GDM1 (cell line): Measurements from ENCODE around the gene AHCYL2.
A peak's percentile ranks its signal among the peaks of the same experiment; 100 is the strongest.
"Not testable (repeated sequence)": the region's sequence is repeated elsewhere in the genome, so short reads cannot be mapped to it uniquely, and the experiment has no call there.

Source experiments
- DNase-seq: peaks from one replicate; lab custom pipeline; 2025; lab: John Stamatoyannopoulos, UW

AHCYL2 gene

DNA sequence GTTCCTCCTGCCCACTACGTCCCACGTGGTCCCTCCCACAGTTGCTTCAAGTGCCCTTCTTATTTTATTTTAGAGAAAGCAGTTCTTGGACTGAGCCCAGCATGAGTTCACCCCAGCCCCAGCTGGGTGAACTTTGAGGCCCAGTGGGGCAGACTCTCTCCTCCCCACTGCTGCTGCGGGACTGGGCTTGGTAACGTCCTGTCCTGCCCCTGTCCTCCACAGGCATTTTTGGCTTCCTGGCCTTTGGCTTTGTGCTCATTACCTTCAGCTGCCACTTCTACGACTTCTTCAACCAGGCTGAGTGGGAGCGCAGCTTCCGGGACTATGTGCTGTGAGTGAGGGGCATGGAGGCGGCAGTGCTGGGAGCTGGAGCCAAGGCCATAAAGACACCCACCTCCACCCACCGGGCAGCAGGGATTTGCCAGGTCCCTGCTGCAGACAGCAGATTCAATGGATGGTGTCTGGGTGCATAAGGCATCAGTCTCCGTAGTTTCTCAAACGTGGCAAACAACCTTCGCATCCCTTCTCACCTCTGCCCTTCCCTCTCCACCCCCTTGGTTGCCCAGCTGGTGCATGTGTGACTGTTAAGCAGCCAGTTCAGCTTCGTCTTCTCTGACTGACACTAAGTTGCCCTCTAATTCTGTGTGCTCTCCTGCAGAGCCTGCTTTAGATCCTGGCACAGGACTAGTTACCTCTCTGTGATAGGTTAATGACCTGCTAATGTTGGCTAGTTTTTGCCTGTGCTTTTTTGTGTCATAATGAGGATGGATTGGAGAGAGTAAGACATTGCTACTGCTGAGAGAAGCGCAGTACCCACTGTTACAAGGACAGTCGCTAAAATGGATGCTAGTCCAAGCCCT is 15.5 kb upstream of the AHCYL2 start:
- DNase-seq = no peak

DNA sequence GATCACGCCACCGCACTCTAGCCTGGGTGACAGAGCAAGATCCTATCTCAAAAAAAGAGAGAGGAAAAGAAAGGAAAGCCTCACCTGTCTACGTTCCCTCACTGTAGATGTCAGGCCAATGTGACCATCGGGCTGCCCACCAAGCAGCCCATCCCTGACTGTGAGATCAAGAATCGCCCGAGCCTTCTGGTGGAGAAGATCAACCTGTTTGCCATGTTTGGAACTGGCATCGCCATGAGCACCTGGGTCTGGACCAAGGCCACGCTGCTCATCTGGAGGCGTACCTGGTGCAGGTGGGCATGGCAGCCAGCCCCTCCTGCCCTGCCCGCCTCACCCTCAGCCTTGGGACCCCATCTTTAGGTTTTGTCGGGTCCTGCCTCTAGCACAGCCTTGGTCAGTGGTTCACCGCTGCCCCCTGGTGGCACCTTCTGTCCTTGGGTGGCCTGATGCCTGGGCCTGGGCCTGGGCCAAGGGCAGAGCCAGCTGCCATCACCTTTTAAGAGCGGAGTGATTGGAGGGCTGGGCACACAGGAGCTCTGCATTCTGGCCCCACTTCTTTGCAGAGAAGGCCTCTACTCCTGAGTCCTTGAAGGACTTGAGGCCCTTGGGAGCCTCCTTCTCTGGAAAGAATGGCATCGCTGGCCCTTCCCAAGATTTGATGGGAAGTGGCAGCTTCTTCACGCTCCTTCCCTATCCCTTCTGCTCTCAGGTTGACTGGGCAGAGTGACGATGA is 14.4 kb upstream of the AHCYL2 start:
- DNase-seq = peak; percentile 57

DNA sequence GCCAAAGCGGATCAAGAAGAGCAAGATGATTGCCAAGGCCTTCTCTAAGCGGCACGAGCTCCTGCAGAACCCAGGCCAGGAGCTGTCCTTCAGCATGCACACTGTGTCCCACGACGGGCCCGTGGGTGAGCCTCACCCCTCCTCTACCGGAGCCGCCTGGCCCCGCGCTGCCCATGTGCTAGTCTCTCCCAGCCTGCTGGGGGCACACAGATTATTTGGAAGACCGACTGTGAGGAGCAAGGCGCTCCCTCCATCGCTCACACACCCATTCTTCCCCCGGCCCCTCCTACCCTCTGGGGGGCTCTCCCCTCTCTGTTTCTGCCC is 13.9 kb upstream of the AHCYL2 start:
- DNase-seq = no peak

DNA sequence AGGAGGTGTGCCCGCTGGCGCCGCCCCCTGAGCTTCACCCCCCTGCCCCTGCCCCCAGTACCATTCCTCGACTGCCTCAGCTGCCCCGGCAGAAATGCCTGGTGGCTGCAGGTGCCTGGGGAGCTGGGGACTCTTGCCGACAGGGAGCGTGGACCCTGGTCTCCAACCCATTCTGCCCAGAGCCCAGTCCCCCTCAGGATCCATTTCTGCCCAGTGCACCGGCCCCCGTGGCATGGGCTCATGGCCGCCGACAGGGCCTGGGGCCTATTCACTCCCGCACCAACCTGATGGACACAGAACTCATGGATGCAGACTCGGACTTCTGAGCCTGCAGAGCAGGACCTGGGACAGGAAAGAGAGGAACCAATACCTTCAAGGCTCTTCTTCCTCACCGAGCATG is 12.7 kb upstream of the AHCYL2 start:
- no peak for DNase-seq

DNA sequence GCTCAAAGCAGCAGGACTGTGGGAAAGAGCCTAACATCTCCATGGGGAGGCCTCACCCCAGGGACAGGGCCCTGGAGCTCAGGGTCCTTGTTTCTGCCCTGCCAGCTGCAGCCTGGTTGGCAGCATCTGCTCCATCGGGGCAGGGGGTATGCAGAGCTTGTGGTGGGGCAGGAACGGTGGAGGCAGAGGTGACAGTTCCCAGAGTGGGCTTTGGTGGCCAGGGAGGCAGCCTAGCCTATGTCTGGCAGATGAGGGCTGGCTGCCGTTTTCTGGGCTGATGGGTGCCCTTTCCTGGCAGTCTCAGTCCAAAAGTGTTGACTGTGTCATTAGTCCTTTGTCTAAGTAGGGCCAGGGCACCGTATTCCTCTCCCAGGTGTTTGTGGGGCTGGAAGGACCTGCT is 12.2 kb upstream of the AHCYL2 start:
- DNase-seq = no peak

DNA sequence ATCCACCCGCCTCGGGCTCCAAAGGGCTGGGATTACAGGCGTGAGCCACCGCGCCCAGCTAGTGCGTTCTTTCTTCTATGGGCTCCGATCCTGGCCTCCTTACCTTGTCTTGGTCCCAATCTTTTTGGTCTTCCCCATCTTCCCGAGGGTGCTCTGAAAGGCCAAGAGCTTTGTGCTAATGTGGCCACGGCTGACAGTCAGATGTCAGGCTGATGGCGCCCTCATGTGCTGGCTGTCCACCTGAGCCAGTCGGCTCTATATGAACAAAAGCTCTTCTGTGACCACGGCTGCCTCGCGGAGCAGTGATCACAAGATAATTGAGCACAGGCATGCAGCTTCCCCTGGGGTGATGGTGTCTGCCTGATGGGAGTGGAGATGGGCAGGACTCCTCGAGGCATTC is 11.0 kb upstream of the AHCYL2 start:
- peak; percentile 8 for DNase-seq

DNA sequence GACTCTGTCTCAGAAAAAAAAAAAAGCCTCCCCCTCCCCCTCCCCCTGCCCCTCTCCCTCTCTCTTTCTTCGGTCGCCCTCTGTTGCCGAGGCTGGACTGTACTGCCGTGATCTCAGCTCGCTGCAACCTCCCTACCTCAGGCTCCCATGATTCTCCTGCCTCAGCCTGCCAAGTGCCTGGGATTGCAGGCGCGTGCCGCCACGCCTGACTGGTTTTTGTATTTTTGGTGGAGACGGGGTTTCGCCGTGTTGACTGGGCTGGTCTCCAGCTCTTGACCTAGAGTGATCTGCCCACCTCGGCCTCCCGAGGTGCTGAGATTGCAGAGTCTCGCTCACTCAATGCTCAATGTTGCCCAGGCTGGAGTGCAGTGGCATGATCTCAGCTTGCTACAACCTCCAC is 9.1 kb upstream of the AHCYL2 start:
- not testable (repeated sequence) for DNase-seq

DNA sequence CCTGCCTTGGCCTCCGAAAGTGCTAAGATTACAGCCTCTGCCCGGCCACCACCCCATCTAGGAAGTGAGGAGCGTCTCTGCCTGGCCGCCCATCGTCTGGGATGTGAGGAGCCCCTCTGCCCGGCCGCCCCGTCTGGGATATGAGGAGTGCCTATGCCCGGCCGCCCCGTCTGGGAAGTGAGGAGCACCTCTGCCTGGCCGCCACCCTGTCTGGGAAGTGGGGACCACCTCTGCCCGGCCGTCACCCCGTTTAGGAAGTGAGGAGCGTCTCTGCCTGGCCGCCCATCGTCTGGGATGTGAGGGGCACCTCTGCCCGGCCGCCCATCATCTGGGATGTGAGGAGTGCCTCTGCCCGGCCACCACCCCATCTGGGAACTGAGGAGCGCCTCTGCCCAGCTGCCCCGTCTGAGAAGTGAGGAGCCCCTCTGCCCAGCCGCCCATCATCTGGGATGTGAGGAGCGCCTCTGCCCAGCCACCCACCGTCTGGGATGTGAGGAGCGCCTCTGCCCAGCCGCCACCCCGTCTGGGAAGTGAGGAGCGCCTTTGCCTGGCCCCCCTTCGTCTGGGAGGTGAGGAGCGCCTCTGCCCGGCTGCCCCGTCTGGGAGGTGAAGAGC is 8.6 kb upstream of the AHCYL2 start:
- DNase-seq = not testable (repeated sequence)

DNA sequence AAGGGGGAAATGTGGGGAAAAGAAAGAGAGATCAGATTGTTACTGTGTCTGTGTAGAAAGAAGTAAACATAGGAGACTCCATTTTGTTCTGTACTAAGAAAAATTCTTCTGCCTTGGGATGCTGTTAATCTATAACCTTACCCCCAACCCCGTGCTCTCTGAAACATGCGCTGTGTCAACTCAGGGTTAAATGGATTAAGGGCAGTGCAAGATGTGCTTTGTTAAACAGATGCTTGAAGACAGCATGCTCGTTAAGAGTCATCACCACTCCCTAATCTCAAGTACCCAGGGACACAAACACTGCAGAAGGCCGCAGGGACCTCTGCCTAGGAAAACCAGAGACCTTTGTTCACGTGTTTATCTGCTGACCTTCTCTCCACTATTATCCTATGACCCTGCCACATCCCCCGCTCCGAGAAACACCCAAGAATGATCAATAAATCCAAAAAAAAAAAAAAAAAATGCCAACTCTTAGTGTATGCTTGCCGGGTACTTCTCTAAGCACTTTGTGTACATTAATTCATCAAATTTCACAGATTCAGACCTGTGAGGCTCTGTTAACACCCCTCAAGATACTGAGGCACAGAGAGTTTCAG is 7.9 kb upstream of the AHCYL2 start:
- DNase-seq = not testable (repeated sequence)

DNA sequence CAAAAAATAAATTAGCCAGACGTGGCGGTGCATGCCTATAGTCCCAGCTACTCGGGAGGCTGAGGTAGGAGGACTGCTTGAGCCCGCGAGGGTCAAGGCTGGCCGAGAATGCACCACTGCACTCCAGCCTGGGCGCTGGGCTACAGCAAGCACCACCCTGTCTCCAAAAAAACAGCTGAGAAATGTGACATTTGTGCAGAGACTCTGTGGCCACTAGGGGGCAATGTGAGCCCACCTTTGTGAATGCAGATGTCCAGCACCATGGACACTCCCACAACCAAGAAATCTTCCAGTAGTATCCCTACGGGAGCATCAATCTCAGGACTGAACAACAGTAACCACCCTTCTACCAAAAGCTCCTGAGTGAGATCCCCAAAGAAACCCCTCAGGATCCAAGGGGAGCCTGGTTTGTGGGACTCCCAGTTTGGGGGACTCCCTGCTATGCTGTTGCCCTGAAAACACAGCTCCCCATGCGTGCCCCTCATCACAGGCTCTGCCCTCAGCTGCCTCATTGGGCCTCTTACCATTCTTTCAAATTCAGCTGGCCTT is 6.2 kb upstream of the AHCYL2 start:
- peak; percentile 65 for DNase-seq

DNA sequence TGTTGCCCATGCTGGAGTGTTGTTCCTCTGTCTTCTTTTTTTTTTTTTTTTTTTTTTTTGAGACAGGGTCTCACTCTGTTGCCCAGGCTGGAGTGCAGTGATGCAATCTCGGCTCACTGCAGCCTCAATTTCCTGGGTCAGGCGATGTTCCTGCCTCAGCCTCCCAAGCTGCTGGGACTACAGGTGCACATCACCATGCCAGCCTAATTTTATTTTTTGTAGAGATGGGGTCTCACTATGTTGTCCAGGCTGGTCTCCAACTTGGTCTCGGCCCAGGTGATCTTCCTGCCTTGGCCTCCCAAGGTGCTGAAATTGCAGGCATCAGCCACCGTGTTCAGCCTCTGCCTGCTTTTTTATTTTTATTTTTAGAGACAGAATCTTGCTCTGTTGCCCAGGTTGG is 5.7 kb upstream of the AHCYL2 start:
- DNase-seq = not testable (repeated sequence)

DNA sequence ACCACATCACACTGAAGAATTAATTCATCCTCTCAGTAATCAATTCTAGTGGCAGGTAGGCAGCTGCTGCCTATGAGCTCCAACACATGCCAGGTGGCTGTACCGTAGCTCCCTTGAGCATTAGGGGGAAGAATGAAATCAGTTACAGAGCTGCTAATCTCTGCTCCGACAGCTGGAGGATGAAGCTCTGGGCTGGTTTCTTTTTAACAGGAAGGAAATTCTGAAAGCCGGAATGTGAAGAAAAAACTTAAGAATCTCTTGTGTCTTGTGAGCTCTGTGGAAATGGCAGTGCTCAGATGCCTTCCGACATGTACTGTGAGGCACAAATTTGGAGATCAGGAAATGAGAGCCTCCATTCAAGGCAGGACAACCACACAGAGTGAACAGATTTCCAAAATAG is 2.8 kb upstream of the AHCYL2 start:
- no peak for DNase-seq

DNA sequence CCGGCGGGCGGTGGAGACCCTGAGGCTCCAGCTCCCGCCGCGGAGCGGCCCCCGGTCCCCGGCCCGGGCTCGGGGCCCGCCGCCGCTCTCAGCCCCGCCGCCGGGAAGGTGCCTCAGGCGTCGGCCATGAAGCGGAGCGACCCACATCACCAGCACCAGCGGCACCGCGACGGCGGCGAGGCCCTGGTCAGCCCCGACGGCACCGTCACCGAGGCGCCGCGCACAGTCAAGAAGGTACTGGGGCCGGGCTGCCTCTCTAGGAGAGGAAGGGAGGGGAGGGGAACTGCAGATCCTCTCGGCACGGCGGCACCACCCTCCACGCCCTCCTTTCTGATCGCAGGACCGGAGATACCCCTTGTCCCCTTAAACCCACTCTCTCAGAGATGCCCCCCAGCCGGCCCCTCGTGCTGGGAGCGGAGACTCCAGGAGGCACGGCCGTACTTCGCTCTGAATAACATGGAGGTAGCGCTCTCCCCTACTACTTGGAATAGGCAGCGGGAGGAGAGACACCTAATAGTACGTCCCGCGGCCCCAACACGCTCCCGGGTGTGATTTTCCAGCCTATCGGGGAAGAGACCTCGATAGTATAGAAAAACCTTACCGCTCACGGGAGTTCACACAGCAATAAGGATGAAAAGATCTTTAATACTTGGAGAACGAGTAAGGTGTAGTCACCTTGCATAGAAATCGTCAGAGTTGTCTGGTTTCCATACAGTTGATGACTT is 538 bp downstream of the AHCYL2 start:
- peak; percentile 37 for DNase-seq

DNA sequence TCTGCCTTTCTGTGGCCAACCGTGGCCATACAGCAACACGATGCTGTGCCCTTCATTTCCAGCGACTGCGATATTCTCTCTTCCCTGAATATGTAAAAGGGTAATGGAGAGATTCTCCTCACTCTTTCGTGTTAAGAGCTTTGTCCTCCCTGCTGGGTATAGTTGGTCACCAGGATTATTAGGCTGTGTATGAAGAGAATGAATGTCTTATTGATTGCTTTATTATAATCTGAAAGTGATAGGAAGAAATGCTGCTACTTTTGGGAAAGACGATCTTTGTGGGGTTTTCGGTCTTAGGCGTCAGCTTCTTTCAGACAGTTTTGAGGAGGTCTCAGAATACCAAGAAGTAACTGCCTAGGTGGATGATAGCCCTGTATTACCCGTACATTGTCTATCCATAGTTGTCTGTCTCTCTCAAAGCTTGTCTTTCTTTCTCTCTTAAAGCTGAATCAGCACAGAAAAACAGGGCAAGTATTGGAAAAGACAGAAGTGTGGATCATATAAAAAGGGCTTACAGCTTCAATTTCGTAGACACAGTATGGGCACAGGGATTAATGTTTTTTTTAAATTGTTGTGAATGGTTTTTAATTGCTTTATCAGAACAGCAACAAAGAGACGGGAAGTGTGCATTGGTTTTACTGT is 1.2 kb downstream of the AHCYL2 start:
- no peak for DNase-seq

DNA sequence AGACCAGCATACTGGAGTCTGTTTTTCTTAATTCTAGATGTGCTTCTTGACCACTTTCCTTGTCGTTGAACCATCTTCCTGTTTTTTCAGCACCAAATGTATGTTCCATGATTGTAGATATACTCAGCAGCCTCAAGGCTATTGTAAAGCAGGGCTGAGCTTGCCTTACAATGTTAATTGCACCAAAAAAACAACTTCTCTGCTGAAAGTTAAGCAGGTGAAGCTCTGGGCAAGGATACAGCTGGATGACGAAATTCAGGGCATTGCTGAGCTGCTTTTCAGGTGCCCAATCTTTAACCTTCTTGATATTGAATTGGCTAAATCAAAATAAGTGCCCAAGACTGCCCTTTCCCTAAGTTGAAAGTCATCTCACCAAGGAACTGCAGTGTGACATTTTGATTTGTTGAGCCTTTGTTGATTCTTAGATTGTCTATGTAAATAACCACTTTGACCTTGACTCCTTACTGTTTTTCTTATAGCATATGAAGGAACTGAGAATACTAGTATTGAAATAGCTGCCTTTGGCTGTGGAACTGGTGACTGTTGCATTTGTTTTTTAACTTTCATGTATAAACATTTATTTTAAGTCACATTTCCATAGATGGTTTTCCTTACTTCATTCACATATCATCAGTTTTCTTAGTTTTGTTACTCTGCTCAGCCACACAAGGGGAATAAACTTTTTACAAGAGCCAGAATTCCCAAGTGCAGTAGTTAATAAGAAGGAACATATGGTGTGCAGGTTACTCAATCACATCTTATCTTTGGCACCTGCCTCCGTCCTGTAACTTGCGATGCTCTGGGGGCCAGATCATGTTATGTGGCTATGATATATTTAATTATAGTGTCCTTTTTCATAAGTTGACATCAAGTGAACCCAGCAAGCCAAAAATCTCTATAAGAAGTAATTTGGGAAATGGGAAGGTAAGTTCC is 3.1 kb downstream of the AHCYL2 start:
- no peak for DNase-seq

DNA sequence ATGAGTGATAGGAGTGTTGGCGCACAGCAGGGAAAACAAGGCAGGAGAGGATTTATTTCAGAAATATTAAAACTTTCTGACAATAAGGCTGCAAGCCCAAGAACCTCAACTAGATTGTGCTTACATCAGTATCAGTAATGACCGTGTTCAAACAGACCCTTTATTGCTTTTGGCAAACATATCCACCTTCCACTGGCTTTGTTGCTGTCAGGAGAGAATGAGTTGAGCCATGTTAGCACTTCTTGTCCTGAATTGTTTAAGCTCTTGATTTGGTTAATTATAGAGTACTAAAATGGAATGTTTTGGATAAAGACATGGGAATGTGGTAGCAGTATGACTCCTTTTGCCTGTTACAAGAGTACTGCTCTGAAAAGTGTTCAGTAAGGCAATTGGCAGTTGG is 3.8 kb downstream of the AHCYL2 start:
- no peak for DNase-seq

DNA sequence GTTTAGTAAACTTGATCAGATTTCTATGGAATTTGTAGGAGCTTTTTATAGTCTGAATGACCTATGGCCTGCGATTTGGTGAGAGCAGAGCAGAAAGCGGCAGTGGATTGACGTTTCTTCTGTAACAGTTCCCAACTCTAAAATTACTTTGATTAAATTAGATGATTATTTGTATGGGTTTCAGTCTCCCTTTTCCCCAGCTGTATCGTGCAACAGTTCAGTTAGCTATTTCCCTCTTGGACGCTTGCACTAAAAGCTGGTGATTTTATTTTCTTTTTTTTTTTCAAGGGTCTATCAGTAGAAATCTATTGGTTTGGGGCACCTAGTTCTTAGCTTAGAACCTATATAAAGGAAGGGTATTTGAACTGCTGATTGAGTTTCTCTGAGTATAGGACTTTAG is 6.8 kb downstream of the AHCYL2 start:
- DNase-seq = no peak

DNA sequence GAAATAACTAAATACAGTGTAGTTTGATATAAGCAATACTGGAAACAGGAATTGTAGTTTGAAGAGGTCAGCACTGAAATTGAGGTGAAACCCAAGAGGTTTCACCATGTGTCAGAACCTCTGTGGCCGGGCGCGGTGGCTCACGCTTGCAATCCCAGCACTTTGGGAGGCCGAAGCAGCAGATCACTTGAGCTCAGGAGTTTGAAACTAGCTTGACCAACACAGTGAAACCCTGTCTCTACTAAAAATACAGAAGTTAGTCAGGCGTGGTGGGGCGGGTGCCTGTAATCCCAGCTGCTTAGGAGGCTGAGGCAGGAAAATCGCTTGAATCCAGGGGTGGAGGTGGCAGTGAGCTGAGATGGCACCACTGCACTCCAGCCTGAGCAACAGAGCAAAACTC is 13.7 kb downstream of the AHCYL2 start:
- no peak for DNase-seq

DNA sequence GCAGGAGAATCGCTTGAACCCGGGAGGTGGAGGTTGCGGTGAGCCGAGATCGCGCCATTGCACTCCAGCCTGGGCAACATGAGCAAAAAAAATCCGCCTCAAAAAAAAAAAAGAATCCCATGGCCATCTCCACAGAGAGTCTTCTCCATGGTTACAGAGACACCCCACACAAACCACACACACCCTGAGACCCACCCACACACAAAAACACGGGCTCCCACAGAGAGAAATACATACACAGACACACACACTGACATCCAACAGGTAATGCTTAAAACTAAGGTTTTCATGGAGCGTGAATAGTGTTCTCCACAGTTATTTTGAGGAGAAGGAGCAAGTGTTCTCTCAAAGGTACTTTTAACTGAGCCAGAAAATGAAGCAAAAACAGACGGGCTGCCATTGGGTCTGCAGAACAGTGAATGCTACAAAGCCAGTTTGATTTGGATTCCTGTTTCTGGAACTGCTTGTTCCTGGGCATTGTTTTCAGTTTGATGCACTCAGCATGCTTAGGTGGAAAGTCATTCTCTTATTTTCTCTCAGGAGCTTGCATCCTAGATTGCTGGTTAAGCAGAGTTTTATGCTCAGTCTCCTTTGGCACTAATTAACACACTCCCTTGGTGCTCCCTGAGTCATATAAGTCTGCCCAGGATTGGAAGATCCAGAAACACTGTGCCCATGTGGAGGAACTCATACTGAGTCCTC is 15.4 kb downstream of the AHCYL2 start:
- DNase-seq = no peak

DNA sequence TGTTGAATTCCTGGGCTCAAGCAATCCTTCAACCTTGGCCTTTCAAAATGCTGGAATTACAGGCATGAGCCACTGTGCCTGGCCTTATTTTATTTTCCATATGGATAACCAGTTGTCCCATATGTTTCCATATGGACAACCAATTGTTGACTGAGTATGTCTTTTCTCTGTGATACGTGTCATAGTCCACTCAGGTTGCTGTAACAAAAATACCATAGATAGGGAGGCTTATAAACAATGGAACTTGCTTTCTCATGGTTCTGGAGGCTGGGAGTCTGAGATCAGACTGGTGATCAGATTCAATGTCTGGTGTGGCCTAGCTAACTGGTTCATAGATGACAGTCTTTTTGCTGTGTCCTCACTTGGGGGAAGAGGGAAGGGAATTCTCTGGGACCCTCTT is 19.4 kb downstream of the AHCYL2 start:
- DNase-seq = no peak
